ENCODE measurements around the gene CLIP3. TPM values are rescaled to one million over a fixed set of nuclear protein-coding genes. Genes with fewer than 3 reads are reported as not detected.

Gene CLIP3
- total and polyA plus RNA-seq, 2 of the 13 experiments (the other 11 are each of a cell fraction or from before 2014, with no cell fraction given), result 0.15 to 1.2 TPM

GRCh38 chr19:36008336-36008978, 24.2 kb downstream of the CLIP3 start, which contains the start of gene SYNE4 (continued):
- TF ChIP-seq NKX3-1 (CRISPR knock-in tag; IDR thresholded peaks at IDR 0.05) (no peak), KAT7 (CRISPR knock-in tag; IDR thresholded peaks at IDR 0.05; ENCODE audit: borderline replicate concordance) (peak; percentile 55; the same call in 1 of the 2 replicates), CSRNP2 (CRISPR knock-in tag; conservative IDR thresholded peaks at IDR 0.05; ENCODE audit: low read depth) (no peak), ZNF343 (CRISPR knock-in tag; IDR thresholded peaks at IDR 0.05) (peak; percentile 75; the same call in 1 of the 2 replicates), TRIM22 (IDR thresholded peaks at IDR 0.05) (no peak), POLR2G (IDR thresholded peaks at IDR 0.05; ENCODE audit: low read depth, low read length) (peak; percentile 85), ZNF225 (CRISPR knock-in tag; IDR thresholded peaks at IDR 0.05) (peak; percentile 71; the same call in 1 of the 2 replicates), SIX1 (CRISPR knock-in tag; IDR thresholded peaks at IDR 0.05; ENCODE audit: borderline replicate concordance) (peak; percentile 36; the same call in 1 of the 2 replicates), ZNF280D (CRISPR knock-in tag; IDR thresholded peaks at IDR 0.05) (no peak; the same call in 1 of the 2 replicates), SNAPC2 (CRISPR knock-in tag; IDR thresholded peaks at IDR 0.05) (0 out of 2 replicates have a peak, but pooled peaks have one; percentile 51), HOXA9 (CRISPR knock-in tag; IDR thresholded peaks at IDR 0.05; ENCODE audit: borderline replicate concordance) (no peak), PRMT3 (CRISPR knock-in tag; IDR thresholded peaks at IDR 0.05; ENCODE audit: borderline replicate concordance, low read depth) (no peak), ATM (IDR thresholded peaks at IDR 0.05; ENCODE audit: borderline replicate concordance) (no peak), ZNF543 (CRISPR knock-in tag; IDR thresholded peaks at IDR 0.05) (peak; percentile 76; the same call in 1 of the 2 replicates), FOXJ3 (CRISPR knock-in tag; IDR thresholded peaks at IDR 0.05; ENCODE audit: borderline replicate concordance) (no peak), MAZ (IDR thresholded peaks at IDR 0.05; ENCODE audit: borderline replicate concordance, low read depth, low read length) (no peak), MAZ (CRISPR knock-in tag; IDR thresholded peaks at IDR 0.05; ENCODE audit: low read depth) (peak; percentile 50; the same call in 1 of the 2 replicates), GATA4 (IDR thresholded peaks at IDR 0.05; ENCODE audit: borderline replicate concordance, low read depth) (peak; percentile 54; the same call in 1 of the 2 replicates)
- TF ChIP-seq, protein P1, sequence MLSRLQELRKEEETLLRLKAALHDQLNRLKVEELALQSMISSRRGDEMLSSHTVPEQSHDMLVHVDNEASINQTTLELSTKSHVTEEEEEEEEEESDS (CRISPR knock-in tag; IDR thresholded peaks at IDR 0.05; ENCODE audit: borderline replicate concordance), result no peak
- TF ChIP-seq, protein P2, sequence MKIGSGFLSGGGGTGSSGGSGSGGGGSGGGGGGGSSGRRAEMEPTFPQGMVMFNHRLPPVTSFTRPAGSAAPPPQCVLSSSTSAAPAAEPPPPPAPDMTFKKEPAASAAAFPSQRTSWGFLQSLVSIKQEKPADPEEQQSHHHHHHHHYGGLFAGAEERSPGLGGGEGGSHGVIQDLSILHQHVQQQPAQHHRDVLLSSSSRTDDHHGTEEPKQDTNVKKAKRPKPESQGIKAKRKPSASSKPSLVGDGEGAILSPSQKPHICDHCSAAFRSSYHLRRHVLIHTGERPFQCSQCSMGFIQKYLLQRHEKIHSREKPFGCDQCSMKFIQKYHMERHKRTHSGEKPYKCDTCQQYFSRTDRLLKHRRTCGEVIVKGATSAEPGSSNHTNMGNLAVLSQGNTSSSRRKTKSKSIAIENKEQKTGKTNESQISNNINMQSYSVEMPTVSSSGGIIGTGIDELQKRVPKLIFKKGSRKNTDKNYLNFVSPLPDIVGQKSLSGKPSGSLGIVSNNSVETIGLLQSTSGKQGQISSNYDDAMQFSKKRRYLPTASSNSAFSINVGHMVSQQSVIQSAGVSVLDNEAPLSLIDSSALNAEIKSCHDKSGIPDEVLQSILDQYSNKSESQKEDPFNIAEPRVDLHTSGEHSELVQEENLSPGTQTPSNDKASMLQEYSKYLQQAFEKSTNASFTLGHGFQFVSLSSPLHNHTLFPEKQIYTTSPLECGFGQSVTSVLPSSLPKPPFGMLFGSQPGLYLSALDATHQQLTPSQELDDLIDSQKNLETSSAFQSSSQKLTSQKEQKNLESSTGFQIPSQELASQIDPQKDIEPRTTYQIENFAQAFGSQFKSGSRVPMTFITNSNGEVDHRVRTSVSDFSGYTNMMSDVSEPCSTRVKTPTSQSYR (CRISPR knock-in tag; IDR thresholded peaks at IDR 0.05; ENCODE audit: borderline replicate concordance), result no peak

Measured in HepG2 (cell line).